ENCODE measurements around the gene SOCS6. TPM values are rescaled to one million over a fixed set of nuclear protein-coding genes. Genes with fewer than 3 reads are reported as not detected.

SOCS6 gene
- total RNA-seq, 1 experiment from 2014 or later = 53.4 TPM

- peak overlapping the region; percentile 57 for H3K4me2 ChIP-seq (ENCODE audit: low read length)
- intact Hi-C loops (cut with micrococcal nuclease) = no loop called here
- peak overlapping the region; percentile 14 for H2AFZ ChIP-seq (ENCODE audit: low read depth, low read length, poor library complexity, severe bottlenecking)
Observed at GRCh38 chr18:70376137-70376913, 87.5 kb downstream of the SOCS6 start.

More at GRCh38 chr18:70376137-70376913, 87.5 kb downstream of the SOCS6 start:
- Histone ChIP-seq H4K20me1 (ENCODE audit: insufficient read depth) (no peaks in the 10 kb centered on the region), H3K27ac (ENCODE audit: low read depth, low read length) (peak overlapping the region; percentile 64), H3K4me3 (replicated peaks in 1 of 2; ENCODE audit: low read depth in 1 of 2, low read length in 2 of 2) (no peak overlapping the region), H3K9ac (ENCODE audit: low read length) (peak overlapping the region; percentile 56), H3K4me1 (ENCODE audit: control insufficient read depth in 1 of 2, insufficient read depth in 2 of 2, low read length in 2 of 2) (peaks cover 73 to 90% of the 10 kb centered on the region in 2 experiments), H3K36me3 (ENCODE audit: control insufficient read depth in 1 of 2, insufficient read depth in 2 of 2, low read length in 2 of 2) (peaks cover 0 to 4% of the 10 kb centered on the region in 2 experiments; a peak in 1 of 4 replicates), H3K79me2 (ENCODE audit: insufficient read depth, low read length) (no peaks in the 10 kb centered on the region; the same call in 1 of the 2 replicates), H3K27me3 (ENCODE audit: insufficient read depth, low read length) (no peaks in the 10 kb centered on the region), H3K9me2 (ENCODE audit: insufficient read depth) (no peaks in the 10 kb centered on the region), H3K9me3 (ENCODE audit: control insufficient read depth in 1 of 2, insufficient read depth in 1 of 2, low read depth in 1 of 2, low read length in 2 of 2) (no peaks in the 10 kb centered on the region)
- ATAC-seq = no peak
- POLR2A ChIA-PET = no interaction called here
- DNase-seq (ENCODE audit: low read depth, low spot score) = no peak
- RAD21 ChIA-PET (ENCODE audit: low non-redundant PET in 1 of 2, low total read pairs in 2 of 2, uncharacterized antibody in 2 of 2, unreplicated experiment in 2 of 2) = no interaction called here
- BruUV-seq (replicated peaks) = no TSS peak
- CTCF ChIA-PET = no interaction called here
- TF ChIP-seq ATF3 (IDR thresholded peaks at IDR 0.05) = no peak
- no peak for TF ChIP-seq ZNF274 (IDR thresholded peaks at IDR 0.05; ENCODE audit: low read depth, low read length)
- no peak for TF ChIP-seq RAD21 (IDR thresholded peaks at IDR 0.05; ENCODE audit: low read depth)
- TF ChIP-seq EGR1 (IDR thresholded peaks at IDR 0.05; ENCODE audit: low read depth) = no peak
- TF ChIP-seq FOSL1 (IDR thresholded peaks at IDR 0.05; ENCODE audit: low read depth) = no peak
- TF ChIP-seq REST (IDR thresholded peaks at IDR 0.05; ENCODE audit: low read depth) = no peak
- TF ChIP-seq YY1 (IDR thresholded peaks at IDR 0.05; ENCODE audit: extremely low read depth, insufficient replicate concordance, low read depth, low read length) = no peak

Measured in HCT116 (cell line).